Stimulated activated CD8-positive, alpha-beta memory T cell treated with anti-CD3 and anti-CD28 coated beads, Interleukin-7, amount 100 ng/mL, for 48 hours (primary cell): ENCODE data around the gene TVP23A.

Experiments
- DNase-seq, 2 donors: peaks; one replicate each; pipeline ENCODE4 v3.0.0-alpha.2; 2020; ENCODE audit warnings: low read depth in 1 of 2; ENCODE audit errors: extremely low read depth in 1 of 2

TVP23A gene

DNA sequence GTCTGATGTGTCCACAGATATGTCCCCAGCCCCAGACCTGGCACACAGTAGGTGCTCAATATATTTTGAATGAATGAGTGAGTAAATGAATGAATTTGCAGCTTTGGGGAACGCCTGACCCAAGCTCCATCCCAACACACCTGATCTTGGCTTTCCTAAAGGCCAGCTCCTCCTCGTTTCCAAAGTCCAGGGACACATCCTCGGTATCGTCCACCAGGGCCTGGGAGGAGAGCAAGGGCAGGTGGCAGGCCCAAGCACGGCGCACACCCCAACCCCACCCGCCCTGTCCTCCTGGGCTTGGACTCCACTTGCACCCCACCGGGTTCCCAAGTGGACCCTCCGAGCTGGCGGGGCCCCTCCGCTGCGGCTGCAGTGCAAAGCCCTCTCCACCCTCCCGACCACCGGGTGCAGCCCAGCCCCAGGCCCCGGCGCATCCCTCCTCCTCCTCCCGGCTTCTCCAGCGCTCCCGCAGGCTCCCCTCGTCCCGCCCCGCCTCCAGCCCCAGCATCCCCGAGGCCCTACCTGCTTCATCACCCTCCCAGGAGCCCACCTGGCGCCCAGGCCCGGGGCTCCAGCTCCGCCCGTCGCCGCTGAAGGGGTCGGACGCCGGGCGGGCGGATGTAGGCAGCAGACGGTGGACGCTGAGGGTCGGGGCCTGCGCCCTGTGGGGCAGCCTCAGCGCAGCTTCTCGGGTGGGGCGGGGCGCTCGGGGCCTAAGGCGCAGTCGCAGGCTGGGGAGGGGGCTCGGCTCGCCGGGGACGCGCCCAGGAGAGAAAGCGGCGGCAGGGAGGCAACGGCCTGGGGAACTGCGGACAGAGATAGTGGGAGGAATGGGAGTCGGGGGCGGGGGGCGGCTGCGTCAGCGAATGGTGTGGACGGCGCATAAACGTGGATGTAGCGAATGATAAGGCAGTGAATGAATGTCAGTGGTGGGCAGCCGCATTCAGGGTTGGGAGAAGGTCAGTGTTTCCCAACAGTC, at the start of gene TVP23A:
Gene TVP23A, minus strand, starts transcription at position 832 of the 979 bp plus-strand sequence. Its CDS starts 301 bp downstream, at position 531.
- DNase-seq, result no peak

DNA sequence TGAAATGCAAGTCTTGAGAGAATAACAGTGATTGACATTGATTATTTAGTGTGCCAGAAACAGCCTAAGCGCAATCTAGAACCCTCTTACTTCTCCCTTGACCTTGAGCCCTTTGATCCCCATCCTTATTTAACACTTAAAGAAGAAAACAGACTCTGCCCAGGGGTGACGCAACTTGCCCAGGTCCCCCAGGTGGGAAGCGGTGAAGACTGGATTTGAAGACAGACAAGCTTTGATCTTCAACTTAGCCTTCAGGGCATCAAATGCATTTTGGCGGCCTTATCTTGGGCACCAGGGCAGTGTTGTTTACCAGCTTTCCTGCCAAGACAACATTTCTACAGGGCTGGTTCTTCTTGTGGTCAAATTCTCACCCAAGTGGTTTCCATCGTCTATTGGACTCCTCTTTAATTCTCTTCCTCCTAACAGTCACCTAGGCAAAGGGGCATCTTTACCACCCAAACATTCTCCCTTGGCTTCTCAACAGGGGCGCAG, 49.6 kb upstream of the TVP23A start:
- no peak for DNase-seq

GRCh38 chr16:10867199-10867598, 48.6 kb upstream of the TVP23A start:
- DNase-seq, result no peak

- DNase-seq, result no peak
Measured at GRCh38 chr16:10865991-10866966, 47.7 kb upstream of the TVP23A start.

GRCh38 chr16:10862438-10862837, 43.8 kb upstream of the TVP23A start:
- DNase-seq, result no peak

DNA sequence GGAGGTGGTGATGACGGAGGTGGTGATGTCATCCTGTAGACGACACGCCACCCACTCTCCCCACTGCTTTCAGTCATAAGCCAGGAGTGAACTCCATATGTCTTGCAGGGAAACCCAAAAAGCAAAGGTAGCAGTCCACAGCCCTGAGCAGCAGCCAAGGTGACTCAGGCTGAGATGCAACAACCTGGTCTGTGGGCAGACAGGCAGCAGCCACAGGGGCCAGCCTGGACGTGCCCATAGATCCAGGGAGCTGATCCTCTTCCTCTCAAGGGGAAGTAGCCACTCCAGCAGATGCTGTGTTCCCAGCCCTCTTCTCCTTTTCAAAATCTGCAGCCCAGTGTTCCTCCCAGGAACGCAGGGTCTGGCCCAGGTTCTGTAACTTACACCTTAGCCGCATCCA, 41.1 kb upstream of the TVP23A start:
- no peak for DNase-seq

DNA sequence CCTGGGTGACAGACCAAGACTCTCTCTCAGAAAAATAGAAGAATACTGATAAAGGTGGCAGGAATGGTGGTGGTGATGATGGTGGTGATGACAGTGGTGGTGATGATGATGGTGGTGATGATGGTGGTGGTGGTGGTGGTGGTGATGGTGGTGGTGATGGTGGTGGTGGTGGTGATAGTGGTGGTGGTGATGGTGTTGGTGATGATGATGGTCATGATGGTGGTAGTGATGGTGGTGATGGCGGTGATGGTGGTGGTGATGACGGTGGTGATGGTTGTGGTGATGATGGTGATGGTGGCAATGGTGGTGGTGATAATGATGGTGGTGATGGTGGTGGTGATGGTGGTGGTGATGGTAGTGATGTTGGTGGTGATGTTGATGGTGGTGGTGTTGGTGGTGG, 40.4 kb upstream of the TVP23A start:
- no peak for DNase-seq

DNA sequence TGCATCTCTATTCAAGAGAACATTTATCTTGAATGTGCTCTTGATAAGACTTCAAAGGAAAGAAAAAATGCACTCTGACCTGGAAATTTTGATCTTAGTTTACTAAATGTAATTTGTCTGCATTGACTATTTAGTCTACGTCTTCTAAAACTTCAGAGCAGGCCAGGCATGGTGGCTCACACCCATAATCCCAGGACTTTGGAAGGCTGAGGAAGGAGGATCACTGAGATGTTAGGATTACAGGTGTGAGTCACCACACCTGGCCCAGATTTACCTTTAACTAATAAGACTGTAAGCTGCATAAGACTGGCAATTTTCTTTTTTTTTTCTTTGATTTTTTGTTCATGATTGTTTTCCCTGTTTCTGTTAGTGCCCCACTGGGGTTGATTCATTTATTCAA, 39.6 kb upstream of the TVP23A start:
- no peak for DNase-seq

DNA sequence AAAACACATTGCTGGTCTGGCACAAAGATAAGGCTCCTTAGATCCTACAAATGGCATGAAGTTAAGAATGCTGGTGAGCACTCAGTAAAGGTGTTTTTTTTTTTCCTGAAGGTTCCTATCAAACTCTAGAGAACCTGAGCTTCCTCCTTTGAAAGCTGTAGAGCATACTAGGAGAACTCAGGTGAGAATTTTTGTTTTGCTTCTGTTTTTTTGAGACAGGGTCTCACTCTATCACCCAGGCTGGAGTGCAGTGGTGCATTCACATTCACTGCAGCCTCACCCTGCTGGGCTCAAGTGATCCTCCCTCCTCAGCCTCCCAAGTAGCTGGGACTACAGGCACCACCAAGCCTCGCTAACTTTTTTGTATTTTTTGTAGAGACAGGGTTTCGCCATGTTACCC, 37.4 kb upstream of the TVP23A start:
- no peak for DNase-seq

- no peak for DNase-seq
Measured at GRCh38 chr16:10852948-10853347, 34.4 kb upstream of the TVP23A start.

DNA sequence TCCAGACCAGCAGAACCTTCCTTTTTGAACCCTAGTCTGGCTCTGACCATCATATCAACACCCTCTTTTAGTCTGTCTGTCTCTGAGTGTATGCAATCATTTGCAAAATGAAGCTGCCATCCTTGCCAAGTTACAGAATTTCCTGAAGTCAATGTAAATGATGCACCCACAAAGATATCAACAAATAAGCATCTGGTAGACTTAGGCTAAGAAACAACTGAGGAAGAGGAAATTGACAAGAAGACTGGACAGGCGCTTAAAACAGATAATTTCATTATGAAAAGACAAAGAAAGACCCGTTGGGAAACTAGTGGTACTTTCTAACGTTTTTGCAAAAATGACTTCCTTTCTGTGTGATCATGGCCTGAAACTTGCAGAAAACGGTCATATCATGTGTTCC, 33.7 kb upstream of the TVP23A start:
- DNase-seq, result no peak

- DNase-seq, result no peak
Measured at GRCh38 chr16:10851512-10851911, 32.9 kb upstream of the TVP23A start.

- DNase-seq, result no peak
Measured at GRCh38 chr16:10850478-10850850, 31.9 kb upstream of the TVP23A start.

DNA sequence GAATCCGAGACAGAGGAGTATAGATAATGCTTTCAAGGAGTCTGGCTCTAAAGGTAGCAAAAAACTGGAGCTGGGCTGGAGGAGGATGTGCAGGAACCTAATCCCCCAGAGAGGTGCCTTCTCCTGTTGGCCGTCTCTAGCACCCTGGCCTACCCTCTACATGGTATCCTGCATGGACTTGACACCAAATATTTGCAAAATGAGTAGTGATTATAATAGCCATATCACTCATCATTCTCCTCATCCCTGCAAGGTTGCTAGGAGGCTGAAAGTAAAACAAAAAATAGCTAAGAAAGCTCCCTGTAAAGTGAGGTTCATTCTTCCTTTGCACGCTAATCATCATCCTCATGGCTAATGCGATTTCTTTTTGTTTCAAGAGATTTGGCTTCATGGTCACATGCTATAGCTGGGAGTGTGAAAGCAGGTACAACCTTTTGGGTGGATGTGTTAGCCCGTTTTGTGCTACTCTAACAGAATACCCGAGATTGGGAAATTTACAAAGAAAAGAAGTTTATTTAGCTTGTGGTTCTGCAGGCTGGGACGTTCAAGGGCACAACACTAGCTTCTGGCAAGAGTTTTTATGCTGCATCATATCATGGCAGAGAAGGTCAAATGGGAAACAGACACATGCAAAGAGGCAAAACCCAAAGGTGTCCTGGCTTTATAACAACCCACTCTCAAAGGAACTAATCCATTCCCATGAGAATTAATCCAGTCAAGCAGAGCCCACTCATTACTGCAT, 31.3 kb upstream of the TVP23A start:
- DNase-seq, result no peak

GRCh38 chr16:10847176-10847575, 28.6 kb upstream of the TVP23A start:
- DNase-seq, result no peak

DNA sequence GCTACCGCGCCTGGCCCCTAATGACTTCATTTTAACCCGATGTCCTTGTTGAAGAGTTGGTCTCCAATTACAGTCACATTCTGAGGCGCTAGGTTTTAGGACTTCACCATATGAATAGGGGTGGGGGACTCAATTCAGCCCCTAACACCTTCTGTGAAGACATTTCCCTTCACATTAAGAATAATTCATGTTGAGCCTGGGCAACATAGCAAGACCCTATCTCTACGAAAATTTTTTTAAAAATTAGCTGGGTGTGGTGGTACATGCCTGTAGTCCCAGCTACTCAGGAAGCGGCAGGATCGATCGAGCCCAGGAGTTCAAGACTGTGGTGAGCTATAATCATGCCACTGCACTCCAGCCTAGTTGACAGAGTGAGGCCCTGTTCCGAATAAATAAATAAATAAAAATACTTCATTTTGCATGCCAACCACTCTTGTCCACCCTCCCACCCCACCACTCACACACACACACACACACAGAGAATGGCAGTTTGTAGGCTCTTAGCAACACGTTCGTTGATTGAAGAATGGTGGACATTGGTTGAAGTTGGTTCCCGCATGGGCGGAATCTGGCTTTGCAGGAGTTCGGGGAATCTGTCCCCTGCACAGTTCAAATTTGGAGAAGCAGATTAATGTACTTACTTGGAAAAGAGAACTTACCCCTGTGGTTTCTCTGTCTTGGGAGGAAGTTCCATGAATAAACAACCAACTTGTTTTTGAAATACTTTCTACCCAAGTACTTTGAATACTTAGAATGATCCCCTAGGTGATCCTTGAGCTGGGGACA, 27.8 kb upstream of the TVP23A start:
- DNase-seq, result no peak

DNA sequence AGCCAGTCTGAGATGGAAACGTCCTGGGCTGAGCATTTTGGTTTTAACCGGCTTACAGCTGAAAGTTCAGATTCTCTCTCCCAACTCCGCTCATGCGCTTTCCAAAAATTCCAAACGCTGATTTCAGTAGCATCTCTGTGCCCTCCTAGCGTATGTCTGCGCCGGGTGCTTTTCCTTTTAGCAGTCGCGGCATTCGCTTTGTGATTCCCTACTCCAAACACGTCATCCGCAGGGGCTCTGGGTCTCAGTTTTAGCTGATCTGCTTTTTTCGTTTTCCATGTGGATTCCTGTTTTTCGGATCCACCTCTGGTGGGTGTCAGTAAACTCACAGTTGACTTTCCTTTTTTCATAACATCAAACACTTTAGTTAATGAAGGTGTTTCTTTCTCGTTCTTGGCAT, 22.1 kb upstream of the TVP23A start:
- no peak for DNase-seq

GRCh38 chr16:10839279-10839666, 20.7 kb upstream of the TVP23A start:
- no peak for DNase-seq

GRCh38 chr16:10838621-10839278, 20.2 kb upstream of the TVP23A start:
- no peak for DNase-seq
